Testis (tissue), 2 donors: ENCODE data around the gene PLPP2.

Experiments used
- POLR2A ChIP-seq: fragments of 450-650 bp; IDR thresholded peaks from one replicate; pipeline ENCODE4 v1.6.1; 2017; ENCODE audit warnings: antibody characterized with exemption, mild to moderate bottlenecking, moderate library complexity
- TF ChIP-seq, protein P1 (sequence below), 3 experiments: fragments of 450-650 bp in 2 of 3; fragments of 200-600 bp in 1 of 3; sonication (generic) in 1 of 3; IDR thresholded peaks; one replicate each; pipeline ENCODE4 v1.5.1; 2016 to 2019; ENCODE audit warnings: antibody characterized with exemption in 3 of 3, mild to moderate bottlenecking in 2 of 3, moderate library complexity in 1 of 3

- TF ChIP-seq, protein P1, sequence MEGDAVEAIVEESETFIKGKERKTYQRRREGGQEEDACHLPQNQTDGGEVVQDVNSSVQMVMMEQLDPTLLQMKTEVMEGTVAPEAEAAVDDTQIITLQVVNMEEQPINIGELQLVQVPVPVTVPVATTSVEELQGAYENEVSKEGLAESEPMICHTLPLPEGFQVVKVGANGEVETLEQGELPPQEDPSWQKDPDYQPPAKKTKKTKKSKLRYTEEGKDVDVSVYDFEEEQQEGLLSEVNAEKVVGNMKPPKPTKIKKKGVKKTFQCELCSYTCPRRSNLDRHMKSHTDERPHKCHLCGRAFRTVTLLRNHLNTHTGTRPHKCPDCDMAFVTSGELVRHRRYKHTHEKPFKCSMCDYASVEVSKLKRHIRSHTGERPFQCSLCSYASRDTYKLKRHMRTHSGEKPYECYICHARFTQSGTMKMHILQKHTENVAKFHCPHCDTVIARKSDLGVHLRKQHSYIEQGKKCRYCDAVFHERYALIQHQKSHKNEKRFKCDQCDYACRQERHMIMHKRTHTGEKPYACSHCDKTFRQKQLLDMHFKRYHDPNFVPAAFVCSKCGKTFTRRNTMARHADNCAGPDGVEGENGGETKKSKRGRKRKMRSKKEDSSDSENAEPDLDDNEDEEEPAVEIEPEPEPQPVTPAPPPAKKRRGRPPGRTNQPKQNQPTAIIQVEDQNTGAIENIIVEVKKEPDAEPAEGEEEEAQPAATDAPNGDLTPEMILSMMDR (IDR thresholded peaks at IDR 0.05): no peak
- no peak for TF ChIP-seq POLR2A
These were observed 8.7 kb downstream of the PLPP2 start for GRCh38 chr19:282501-282900.
